ENCODE results near the gene IFI27L2. TPM values are rescaled to one million over a fixed set of nuclear protein-coding genes. Genes with fewer than 3 reads are reported as not detected.
A peak's percentile ranks its signal among the peaks of the same experiment; 100 is the strongest.

Gene IFI27L2
- 92.3 and 158 TPM in 2 replicates for total RNA-seq (2014; rRNA removed; shearing (Covaris generic))

GRCh38 chr14:94129111-94129757 is at the start of gene IFI27L2:
IFI27L2 (minus strand) TSS chr14:94129604; CDS start chr14:94129564, 40 bp downstream.
- peak; percentile 88 for DNase-seq (ENCODE audit: low spot score)
- in situ Hi-C loops (cut with HindIII; ENCODE audit: low sequenced_read_pairs) = no loop called here

GRCh38 chr14:94177806-94178205 is 48.4 kb upstream of the IFI27L2 start:
- in situ Hi-C loops (cut with HindIII; ENCODE audit: low sequenced_read_pairs) = loop anchor here (25.0 kb wide), 1 partner anchor 141 kb away; the partner anchor contains the start of gene OTUB2

GRCh38 chr14:94176808-94177207 is 47.4 kb upstream of the IFI27L2 start:
- in situ Hi-C loops (cut with HindIII; ENCODE audit: low sequenced_read_pairs) = loop anchor here (25.0 kb wide), 1 partner anchor 140 kb away; the partner anchor contains the start of gene OTUB2
- DNase-seq (ENCODE audit: low spot score) = no peak

More at GRCh38 chr14:94177806-94178205, 48.4 kb upstream of the IFI27L2 start:
- DNase-seq (ENCODE audit: low spot score) = no peak

GRCh38 chr14:94175747-94176146 is 46.3 kb upstream of the IFI27L2 start:
- DNase-seq (ENCODE audit: low spot score) = no peak
- in situ Hi-C loops (cut with HindIII; ENCODE audit: low sequenced_read_pairs) = loop anchor here (25.0 kb wide), 1 partner anchor 138 kb away; the partner anchor contains the start of gene OTUB2

GRCh38 chr14:94175011-94175745 is 45.8 kb upstream of the IFI27L2 start:
- in situ Hi-C loops (cut with HindIII; ENCODE audit: low sequenced_read_pairs) = loop anchor here (25.0 kb wide), 1 partner anchor 138 kb away; the partner anchor contains the start of gene OTUB2
- DNase-seq (ENCODE audit: low spot score) = peak; percentile 25

- in situ Hi-C loops (cut with HindIII; ENCODE audit: low sequenced_read_pairs) = loop anchor here (25.0 kb wide), 1 partner anchor 137 kb away; the partner anchor contains the start of gene OTUB2
- DNase-seq (ENCODE audit: low spot score) = no peak
Observed at GRCh38 chr14:94174604-94175010, 45.2 kb upstream of the IFI27L2 start.

- in situ Hi-C loops (cut with HindIII; ENCODE audit: low sequenced_read_pairs) = no loop called here
- peak; percentile 68 for DNase-seq (ENCODE audit: low spot score)
Observed at GRCh38 chr14:94173885-94174603, 44.6 kb upstream of the IFI27L2 start, which contains the start of gene PPP4R4. PPP4R4 (plus strand) TSS chr14:94174322; CDS start chr14:94174466, 144 bp downstream.

GRCh38 chr14:94173471-94173884 is 44.1 kb upstream of the IFI27L2 start:
- no peak for DNase-seq (ENCODE audit: low spot score)
- in situ Hi-C loops (cut with HindIII; ENCODE audit: low sequenced_read_pairs) = no loop called here

GRCh38 chr14:94172545-94172944 is 43.1 kb upstream of the IFI27L2 start:
- in situ Hi-C loops (cut with HindIII; ENCODE audit: low sequenced_read_pairs) = no loop called here

GRCh38 chr14:94171208-94171607 is 41.8 kb upstream of the IFI27L2 start:
- peak; percentile 55 for DNase-seq (ENCODE audit: low spot score)
- in situ Hi-C loops (cut with HindIII; ENCODE audit: low sequenced_read_pairs) = no loop called here

More at GRCh38 chr14:94172545-94172944, 43.1 kb upstream of the IFI27L2 start:
- no peak for DNase-seq (ENCODE audit: low spot score)

GRCh38 chr14:94170136-94170535 is 40.7 kb upstream of the IFI27L2 start:
- in situ Hi-C loops (cut with HindIII; ENCODE audit: low sequenced_read_pairs) = no loop called here

GRCh38 chr14:94165744-94166143 is 36.3 kb upstream of the IFI27L2 start:
- no peak for DNase-seq (ENCODE audit: low spot score)
- in situ Hi-C loops (cut with HindIII; ENCODE audit: low sequenced_read_pairs) = no loop called here

More at GRCh38 chr14:94170136-94170535, 40.7 kb upstream of the IFI27L2 start:
- no peak for DNase-seq (ENCODE audit: low spot score)

GRCh38 chr14:94164685-94165431 is 35.5 kb upstream of the IFI27L2 start:
- no peak for DNase-seq (ENCODE audit: low spot score)
- in situ Hi-C loops (cut with HindIII; ENCODE audit: low sequenced_read_pairs) = no loop called here

GRCh38 chr14:94163796-94164195 is 34.4 kb upstream of the IFI27L2 start:
- no peak for DNase-seq (ENCODE audit: low spot score)
- in situ Hi-C loops (cut with HindIII; ENCODE audit: low sequenced_read_pairs) = no loop called here

GRCh38 chr14:94162466-94162865 is 33.1 kb upstream of the IFI27L2 start:
- in situ Hi-C loops (cut with HindIII; ENCODE audit: low sequenced_read_pairs) = no loop called here
- no peak for DNase-seq (ENCODE audit: low spot score)

GRCh38 chr14:94161981-94162380 is 32.6 kb upstream of the IFI27L2 start:
- DNase-seq (ENCODE audit: low spot score) = no peak
- in situ Hi-C loops (cut with HindIII; ENCODE audit: low sequenced_read_pairs) = no loop called here

GRCh38 chr14:94161058-94161457 is 31.7 kb upstream of the IFI27L2 start:
- DNase-seq (ENCODE audit: low spot score) = no peak
- in situ Hi-C loops (cut with HindIII; ENCODE audit: low sequenced_read_pairs) = no loop called here

- DNase-seq (ENCODE audit: low spot score) = peak; percentile 67
- in situ Hi-C loops (cut with HindIII; ENCODE audit: low sequenced_read_pairs) = no loop called here
Observed at GRCh38 chr14:94158239-94158883, 29.0 kb upstream of the IFI27L2 start.

Measured in G401 (cell line).